ENCODE results near the gene MYH15. TPM values are rescaled to one million over a fixed set of nuclear protein-coding genes. Genes with fewer than 3 reads are reported as not detected.

Gene MYH15
- total and polyA plus RNA-seq, 2 of the 4 experiments (the other 2 are of a cell fraction): 0.10 to 0.36 TPM

DNA sequence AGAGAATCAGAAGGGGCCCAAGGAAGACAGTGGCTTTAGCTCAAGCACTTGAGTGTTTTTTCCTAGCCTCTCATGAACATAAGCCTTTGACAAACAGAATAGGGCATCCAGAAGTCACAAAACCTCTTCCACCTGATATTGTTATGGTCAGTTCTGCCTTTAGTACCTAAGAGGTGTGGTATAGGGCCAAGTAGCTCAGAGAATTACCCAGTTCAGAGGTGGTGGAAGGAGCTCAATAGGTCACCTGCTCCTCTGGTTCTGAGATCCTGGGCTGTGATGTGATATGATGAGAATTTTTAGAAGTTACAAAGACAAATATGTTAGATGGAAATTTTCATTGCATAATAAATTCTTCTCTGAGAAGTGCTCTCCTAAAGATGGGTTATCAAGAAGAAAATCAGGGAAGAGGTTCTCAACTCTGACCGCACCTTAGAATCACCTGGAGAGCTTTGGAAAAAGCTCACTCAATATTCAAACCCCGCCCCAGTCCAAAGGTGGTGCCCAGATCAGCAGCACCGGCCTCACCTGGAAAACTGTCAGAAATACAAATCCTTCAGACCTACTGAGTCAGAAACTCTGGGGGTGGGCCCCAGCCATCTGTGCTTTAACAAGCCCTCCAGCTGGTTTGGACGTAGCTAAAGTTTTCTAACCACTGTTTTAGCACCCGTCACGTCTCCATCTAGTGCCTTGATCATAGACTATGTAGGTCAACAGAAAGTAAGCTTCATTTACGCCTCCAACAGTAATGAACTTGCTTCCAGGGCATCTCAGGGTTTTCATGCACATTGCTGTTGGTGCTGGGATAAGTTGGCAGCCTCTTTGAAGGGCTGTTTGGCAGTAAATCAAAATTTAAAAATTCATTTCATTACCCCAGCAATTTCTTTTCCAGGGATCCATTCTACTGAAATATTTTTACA is 101.3 kb downstream of the MYH15 start:
- Histone ChIP-seq H2BK5ac (ENCODE audit: low read depth, low read length, poor library complexity, severe bottlenecking) (no peak overlapping the region), H3K14ac (replicated peaks; ENCODE audit: low read depth, low read length) (no peak overlapping the region), H2BK15ac (ENCODE audit: low read depth, low read length) (no peak overlapping the region), H3K9ac (ENCODE audit: low read depth, low read length) (no peak overlapping the region), H2BK120ac (ENCODE audit: low read depth, low read length) (no peak overlapping the region), H3K4ac (ENCODE audit: low read depth, low read length) (no peak overlapping the region), H3K23ac (ENCODE audit: low read depth, low read length) (no peak overlapping the region), H3K4me2 (ENCODE audit: low read depth, low read length) (no peak overlapping the region), H3K36me3 (ENCODE audit: control insufficient read depth, insufficient read depth, low read length) (no peaks in the 10 kb centered on the region), H3K27ac (ENCODE audit: insufficient read depth, low read length) (no peak overlapping the region), H3K79me1 (ENCODE audit: low read depth in 1 of 2, low read length in 2 of 2) (no peaks in the 10 kb centered on the region), H3K56ac (ENCODE audit: extremely low read depth, insufficient read depth, low read length) (no peak overlapping the region), H3K4me3 (ENCODE audit: insufficient read depth, low read depth, low read length) (no peak overlapping the region), H3K4me1 (ENCODE audit: control insufficient read depth, insufficient read depth, low read length) (no peaks in the 10 kb centered on the region), H2BK20ac (ENCODE audit: low read depth, low read length) (no peak overlapping the region), H2AFZ (replicated peaks; ENCODE audit: low read length, poor library complexity) (no peak overlapping the region), H2AK9ac (replicated peaks; ENCODE audit: low read depth, low read length, poor library complexity) (no peak overlapping the region), H4K20me1 (ENCODE audit: insufficient read depth, low read length) (no peaks in the 10 kb centered on the region), H4K91ac (ENCODE audit: insufficient read depth, low read depth, low read length) (no peak overlapping the region), H3K9me3 (ENCODE audit: control insufficient read depth, insufficient read depth, low read length) (no peaks in the 10 kb centered on the region), H4K5ac (ENCODE audit: low read depth, low read length) (no peak overlapping the region), H3K18ac (ENCODE audit: low read depth, low read length) (no peak overlapping the region), H2AK5ac (ENCODE audit: low read depth, low read length) (no peak overlapping the region), H4K8ac (ENCODE audit: low read depth in 2 of 2, low read length in 2 of 2) (no peak overlapping the region), H3K27me3 (ENCODE audit: control insufficient read depth, insufficient read depth, low read length) (no peaks in the 10 kb centered on the region; the same call in 1 of the 2 replicates), H3K9me1 (ENCODE audit: insufficient read depth, low read length) (no peaks in the 10 kb centered on the region; the same call in 1 of the 2 replicates)
- ChIA-PET POLR2A (ENCODE audit: unreplicated experiment) (no interaction called here), CTCF (interaction anchor here (0.7 to 0.8 kb wide), 2 partner anchors 67 to 69 kb away, joined by 3 read pairs; no protein-coding TSS in a partner anchor)
- WGBS, 2 experiments (ENCODE audit: extremely low coverage in 2 of 2, insufficient read length in 1 of 2): 71% methylated on average over 2 of the region's 7 CpGs; no CpG with 5 or more reads in 1 of the 2 experiments
- intact Hi-C loops (cut with micrococcal nuclease) (loop anchor here (5.0 to 10.0 kb wide), 5 partner anchors 254 to 732 kb away; no protein-coding TSS in a partner anchor), dilution Hi-C loops (cut with HindIII; ENCODE audit: low sequenced_read_pairs, unreplicated experiment) (no loop called here), in situ Hi-C loops (cut with MboI; ENCODE audit: low sequenced_read_pairs) (no loop called here)
- no peak for DNase-seq
- no TSS peak for BruUV-seq (replicated peaks)
- ATAC-seq (ENCODE audit: low read depth): no peak
- no peak for TF ChIP-seq CHD1 (IDR thresholded peaks at IDR 0.05; ENCODE audit: low read depth, low read length)

Measured in IMR-90 (cell line).